ENCODE results near the gene ATN1.

Gene ATN1

DNA sequence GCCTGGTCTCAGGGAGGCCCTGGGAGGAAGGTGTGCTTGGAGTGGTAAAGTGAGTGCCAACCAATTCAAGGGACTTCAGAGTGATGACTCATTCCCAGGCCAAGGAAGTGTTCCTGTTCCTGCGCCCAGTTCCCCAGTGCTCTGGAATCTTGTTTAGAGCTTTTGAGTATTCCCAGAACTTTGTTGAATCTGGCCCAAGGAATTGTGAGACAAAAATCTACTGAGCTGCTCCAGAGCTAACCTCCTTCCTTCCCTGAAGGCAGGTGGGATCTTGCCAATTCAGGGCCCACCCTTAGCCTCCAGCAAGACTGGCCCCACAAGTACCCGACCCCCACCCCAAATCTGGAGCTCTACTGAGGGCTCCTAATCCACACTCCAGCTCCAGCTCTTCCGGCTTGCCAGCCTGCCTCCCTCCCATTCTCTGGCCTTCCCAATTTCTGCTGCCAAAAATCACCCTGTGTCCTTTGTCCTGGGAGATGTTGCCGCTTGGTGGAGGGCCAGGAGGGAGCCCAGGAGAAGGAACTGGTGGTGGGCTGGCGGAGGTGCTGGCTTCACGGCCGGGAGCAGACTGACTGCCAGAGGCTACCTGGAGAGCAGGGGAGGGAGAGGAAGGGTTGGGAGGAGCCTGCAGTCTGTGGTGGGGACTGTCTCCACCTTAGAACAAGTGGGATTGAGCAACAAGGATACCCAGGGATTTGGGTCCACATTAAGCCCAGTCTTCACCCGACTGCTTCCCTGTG, 2.0 kb upstream of the ATN1 start:
- DNase-seq (ENCODE audit: extremely low spot score), result no peak
- TF ChIP-seq, protein P1, sequence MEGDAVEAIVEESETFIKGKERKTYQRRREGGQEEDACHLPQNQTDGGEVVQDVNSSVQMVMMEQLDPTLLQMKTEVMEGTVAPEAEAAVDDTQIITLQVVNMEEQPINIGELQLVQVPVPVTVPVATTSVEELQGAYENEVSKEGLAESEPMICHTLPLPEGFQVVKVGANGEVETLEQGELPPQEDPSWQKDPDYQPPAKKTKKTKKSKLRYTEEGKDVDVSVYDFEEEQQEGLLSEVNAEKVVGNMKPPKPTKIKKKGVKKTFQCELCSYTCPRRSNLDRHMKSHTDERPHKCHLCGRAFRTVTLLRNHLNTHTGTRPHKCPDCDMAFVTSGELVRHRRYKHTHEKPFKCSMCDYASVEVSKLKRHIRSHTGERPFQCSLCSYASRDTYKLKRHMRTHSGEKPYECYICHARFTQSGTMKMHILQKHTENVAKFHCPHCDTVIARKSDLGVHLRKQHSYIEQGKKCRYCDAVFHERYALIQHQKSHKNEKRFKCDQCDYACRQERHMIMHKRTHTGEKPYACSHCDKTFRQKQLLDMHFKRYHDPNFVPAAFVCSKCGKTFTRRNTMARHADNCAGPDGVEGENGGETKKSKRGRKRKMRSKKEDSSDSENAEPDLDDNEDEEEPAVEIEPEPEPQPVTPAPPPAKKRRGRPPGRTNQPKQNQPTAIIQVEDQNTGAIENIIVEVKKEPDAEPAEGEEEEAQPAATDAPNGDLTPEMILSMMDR (IDR thresholded peaks at IDR 0.05; ENCODE audit: control extremely low read depth, extremely low read depth, low read depth, missing control alignments), result no peak
- POLR2A ChIA-PET, result interaction anchor here (0.8 to 1.5 kb wide), 5 partner anchors 10 to 183 kb away, joined by 3 to 6 read pairs (median 4); partner anchors contain the start of genes C12orf57, RNU7-1 and TPI1
- CTCF ChIA-PET, result interaction anchor here (0.8 to 4.4 kb wide), 23 partner anchors 12 to 188 kb away, joined by 3 to 142 read pairs (median 8); partner anchors contain the start of genes C12orf57, C1RL, ENO2 and LRRC23

- ChIA-PET CTCF (interaction anchor here (1.2 to 2.2 kb wide), 3 partner anchors 10 to 37 kb away, joined by 3 to 17 read pairs (median 4); no protein-coding TSS in a partner anchor), POLR2A (no interaction called here)
- DNase-seq (ENCODE audit: extremely low spot score), result no peak
- TF ChIP-seq, protein P1 (IDR thresholded peaks at IDR 0.05; ENCODE audit: control extremely low read depth, extremely low read depth, low read depth, missing control alignments), result no peak
Measured at GRCh38 chr12:6928022-6928702, 403 bp downstream of the ATN1 start.

DNA sequence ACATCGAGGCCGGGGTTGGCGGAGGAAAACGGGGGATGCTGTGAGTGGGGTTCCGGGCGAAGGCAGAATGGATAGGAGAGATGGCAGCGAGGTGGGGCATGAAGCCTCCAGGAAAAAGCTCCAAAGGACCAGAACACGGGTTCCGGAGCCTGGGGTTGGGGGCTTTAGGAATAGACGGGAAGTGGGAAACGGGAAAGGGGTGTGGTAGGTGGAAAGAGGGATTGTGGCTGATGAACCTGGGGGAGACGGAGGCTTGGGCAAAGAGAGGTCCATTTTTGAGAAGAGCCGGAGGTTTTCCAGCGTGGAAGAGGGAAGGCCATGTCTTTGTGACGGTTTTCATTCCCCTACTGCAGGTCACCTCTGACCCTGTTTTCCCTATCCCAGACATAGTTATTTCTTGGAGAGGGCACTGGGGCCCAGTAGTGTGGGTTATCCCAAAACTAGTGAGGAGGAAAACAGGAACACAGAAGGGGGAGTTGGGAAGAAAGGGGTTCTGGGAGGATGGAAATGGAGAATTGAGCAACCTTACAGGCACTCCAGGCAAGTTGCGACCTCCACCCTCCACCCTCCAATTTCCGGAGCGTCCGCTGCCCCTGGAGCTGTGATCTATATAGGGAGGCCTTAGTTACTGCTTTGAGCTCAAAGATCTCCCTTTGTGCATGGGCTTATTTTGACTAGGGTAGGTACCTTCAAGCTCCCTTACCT, 1.1 kb downstream of the ATN1 start:
- no peak for DNase-seq (ENCODE audit: extremely low spot score)
- TF ChIP-seq, protein P1 (IDR thresholded peaks at IDR 0.05; ENCODE audit: control extremely low read depth, extremely low read depth, low read depth, missing control alignments), result no peak
- ChIA-PET POLR2A (interaction anchor here (1.1 to 1.6 kb wide), 3 partner anchors 9 to 62 kb away, joined by 4 to 10 read pairs (median 6); partner anchors contain the start of genes C12orf57, RNU7-1 and TPI1), CTCF (interaction anchor here (0.6 to 2.2 kb wide), 9 partner anchors 9 to 179 kb away, joined by 3 to 17 read pairs (median 3); no protein-coding TSS in a partner anchor)

GRCh38 chr12:6929466-6930452, 2.0 kb downstream of the ATN1 start:
- no peak for DNase-seq (ENCODE audit: extremely low spot score)
- ChIA-PET CTCF (interaction anchor here (0.8 to 2.2 kb wide), 10 partner anchors 8 to 178 kb away, joined by 3 to 17 read pairs (median 3); no protein-coding TSS in a partner anchor), POLR2A (interaction anchor here (1.1 to 1.6 kb wide), 3 partner anchors 8 to 63 kb away, joined by 4 to 10 read pairs (median 6); partner anchors contain the start of genes C12orf57, RNU7-1 and TPI1)
- TF ChIP-seq, protein P1 (IDR thresholded peaks at IDR 0.05; ENCODE audit: control extremely low read depth, extremely low read depth, low read depth, missing control alignments), result no peak

DNA sequence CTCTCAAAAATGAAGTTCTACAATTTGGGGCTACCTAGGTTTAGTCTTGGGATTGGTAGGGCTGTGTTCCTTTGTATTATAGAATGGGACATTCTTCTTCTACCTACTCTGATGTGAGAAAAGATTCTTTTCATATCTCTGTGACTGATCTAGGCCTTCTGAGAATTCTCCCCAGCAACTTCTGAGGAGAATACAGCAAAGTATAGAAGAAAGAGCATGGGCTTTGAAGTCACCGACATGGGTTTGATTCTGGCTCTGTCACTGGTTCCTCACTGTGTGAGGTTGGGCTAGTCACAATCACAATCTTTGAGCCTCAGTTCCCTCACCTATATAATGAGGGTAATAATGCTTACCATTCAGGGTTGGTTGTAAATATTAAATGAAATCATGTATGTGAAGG, 5.0 kb downstream of the ATN1 start:
- TF ChIP-seq, protein P1 (IDR thresholded peaks at IDR 0.05; ENCODE audit: control extremely low read depth, extremely low read depth, low read depth, missing control alignments), result no peak
- ChIA-PET CTCF (interaction anchor here (1.9 to 22.9 kb wide), 2 partner anchors 12 to 28 kb away, joined by 8 to 530 read pairs; partner anchors contain the start of genes C12orf57 and RNU7-1), POLR2A (no interaction called here)
- DNase-seq (ENCODE audit: extremely low spot score), result no peak

Measured in GM10248 (cell line).